Renal cortex interstitium (tissue), 11 donors: ENCODE results near the gene ADGRA3. TPM values are rescaled to one million over a fixed set of nuclear protein-coding genes. Genes with fewer than 3 reads are reported as not detected.
"Not testable (repeated sequence)": the region's sequence is repeated elsewhere in the genome, so short reads cannot be mapped to it uniquely, and the experiment has no call there.

Experiments
- DNase-seq, 11 donors: peaks; one replicate each; pipeline ENCODE4 v3.0.0-alpha.2; 2013; ENCODE audit warnings: low read depth in 9 of 11, low spot score in 4 of 11; ENCODE audit errors: extremely low read depth in 1 of 11
- polyA plus RNA-seq, 3 donors: library from polyadenylated mRNA; unstranded; fragments of 120-200 nt; gene quantifications; one replicate each; pipeline ENCODE4 v1.2.1, GENCODE V29; 2013; ENCODE audit not compliant: insufficient read length in 3 of 3

ADGRA3 gene
- polyA plus RNA-seq, 3 donors, result 53.1 to 55.2 (median 54.2) TPM

GRCh38 chr4:22416403-22416802 is 99.5 kb downstream of the ADGRA3 start:
- no peak for DNase-seq

- DNase-seq, result no peak
These were observed 101.0 kb downstream of the ADGRA3 start for GRCh38 chr4:22414833-22415232.

GRCh38 chr4:22413471-22413870 is 102.4 kb downstream of the ADGRA3 start:
- no peak for DNase-seq

- DNase-seq, result no peak
These were observed 103.9 kb downstream of the ADGRA3 start for GRCh38 chr4:22412013-22412412.

- DNase-seq, result peak in 1 of 11 donors; percentile 14
These were observed 105.1 kb downstream of the ADGRA3 start for GRCh38 chr4:22410645-22411247.

GRCh38 chr4:22408474-22408873 is 107.4 kb downstream of the ADGRA3 start:
- DNase-seq, result no peak

GRCh38 chr4:22407361-22407760 is 108.5 kb downstream of the ADGRA3 start:
- DNase-seq, result no peak

GRCh38 chr4:22398671-22399070 is 117.2 kb downstream of the ADGRA3 start:
- no peak for DNase-seq

GRCh38 chr4:22391551-22391950 is 124.3 kb downstream of the ADGRA3 start:
- no peak for DNase-seq

- DNase-seq, result peak; percentile 23 to 72 (median 43)
These were observed 126.5 kb downstream of the ADGRA3 start for GRCh38 chr4:22389240-22389870.

GRCh38 chr4:22385611-22386011 is 130.3 kb downstream of the ADGRA3 start:
- DNase-seq, result no peak

- DNase-seq, result no peak
These were observed 131.7 kb downstream of the ADGRA3 start for GRCh38 chr4:22384154-22384553.

- not testable (repeated sequence) for DNase-seq
These were observed 133.7 kb downstream of the ADGRA3 start for GRCh38 chr4:22382216-22382615.

GRCh38 chr4:22372986-22373385 is 142.9 kb downstream of the ADGRA3 start:
- no peak for DNase-seq

GRCh38 chr4:22369901-22370562 is 145.8 kb downstream of the ADGRA3 start:
- DNase-seq, result no peak

GRCh38 chr4:22363787-22364186 is 152.1 kb downstream of the ADGRA3 start:
- DNase-seq, result no peak

- DNase-seq, result no peak
These were observed 152.8 kb downstream of the ADGRA3 start for GRCh38 chr4:22363036-22363435.

GRCh38 chr4:22356987-22357596 is 158.8 kb downstream of the ADGRA3 start:
- DNase-seq, result peak in 2 of 11 donors; percentile 1 to 3

GRCh38 chr4:22348410-22348809 is 167.5 kb downstream of the ADGRA3 start:
- DNase-seq, result no peak

GRCh38 chr4:22345678-22346077 is 170.2 kb downstream of the ADGRA3 start:
- DNase-seq, result no peak
